Lung (tissue), 13 donors: ENCODE measurements around the gene GNPAT. TPM values are rescaled to one million over a fixed set of nuclear protein-coding genes. Genes with fewer than 3 reads are reported as not detected.

Experiments used
- ATAC-seq: fragments of 200-7000 bp; cut with Tn5 transposase; one replicate; pipeline ENCODE4 v1.9.1; 2020; ENCODE audit warnings: moderate number of reproducible peaks; ENCODE audit not compliant: insufficient read depth, low FRiP score
- DNase-seq, 3 donors: peaks; one replicate each; pipeline ENCODE4 v3.0.0-alpha.2; 2013 to 2017
- H3K27ac ChIP-seq, 2 donors: one replicate each; pipeline ENCODE4 v1.5.1; 2013; ENCODE audit warnings: mild to moderate bottlenecking in 2 of 2, moderate library complexity in 2 of 2, control low read depth in 1 of 2, inconsistent platforms in 1 of 2, low read depth in 1 of 2, low read length in 1 of 2
- H3K27me3 ChIP-seq, 3 donors: one replicate each; pipeline ENCODE4 v1.5.1; 2013; ENCODE audit warnings: low read length in 2 of 3; ENCODE audit not compliant: control insufficient read depth in 3 of 3, insufficient read depth in 3 of 3
- H3K36me3 ChIP-seq, 4 donors: one replicate each; pipeline ENCODE4 v1.5.1; 2013; ENCODE audit warnings: low read length in 4 of 4, mild to moderate bottlenecking in 1 of 4, moderate library complexity in 1 of 4; ENCODE audit not compliant: control insufficient read depth in 4 of 4, insufficient read depth in 4 of 4
- H3K4me1 ChIP-seq, 5 donors: one replicate each; pipeline ENCODE4 v1.5.1; 2013; ENCODE audit warnings: low read length in 5 of 5, mild to moderate bottlenecking in 2 of 5, moderate library complexity in 1 of 5; ENCODE audit not compliant: control insufficient read depth in 5 of 5, insufficient read depth in 5 of 5
- H3K4me3 ChIP-seq: one replicate; pipeline ENCODE4 v1.5.1; 2013; ENCODE audit warnings: mild to moderate bottlenecking, control low read depth, moderate library complexity
- H3K9ac ChIP-seq, 2 donors: one replicate each; pipeline ENCODE4 v1.5.1; 2013; ENCODE audit warnings: low read length in 2 of 2, control low read depth in 1 of 2; ENCODE audit not compliant: insufficient read depth in 1 of 2
- H3K9me3 ChIP-seq, 4 donors: one replicate each; pipeline ENCODE4 v1.5.1; 2013; ENCODE audit warnings: low read length in 3 of 4, mild to moderate bottlenecking in 1 of 4, moderate library complexity in 1 of 4; ENCODE audit not compliant: control insufficient read depth in 4 of 4, insufficient read depth in 3 of 4
- CTCF ChIP-seq: IDR thresholded peaks from 2 replicates; pipeline ENCODE4 v1.5.1; 2012; ENCODE audit warnings: mild to moderate bottlenecking; ENCODE audit errors: control extremely low read depth, extremely low read depth
- WGBS, 2 donors: extraction: QIAGEN DNeasy Blood & Tissue Kit; methylation state at CpG; one replicate each; pipeline ENCODE4 v1.1.7; 2013; 5-methylcytosine and 5-hydroxymethylcytosine counted together
- polyA plus RNA-seq, 2 donors: library from polyadenylated mRNA; stranded (reverse); fragments of 200-250 nt; gene quantifications; one replicate each; pipeline ENCODE4 v1.2.1, GENCODE V29; 2013
- small RNA-seq: library from RNA; depleted of rRNA; stranded (forward); fragments of <200 nt; gene quantifications from one replicate; pipeline ENCODE3, GENCODE V24; 2014; ENCODE audit warnings: low replicate concordance
- total RNA-seq, 2 donors: library from RNA; depleted of rRNA in 1 of 2; stranded (reverse); fragments of >200 nt in 1 of 2; gene quantifications; one replicate each; pipeline ENCODE4 v1.2.1, GENCODE V29; 2014 to 2021
- donor health status: control.
- donor health status: control.
- donor health status: Bipolar disorder and iron deficiency.
- donor health status: healthy.
- donor health status: DM: yes; HTN: yes; CAD: no.

Gene GNPAT
- total and polyA plus RNA-seq, 4 donors: 24.6 to 50.5 (median 37.1) TPM

- ATAC-seq (no peak), DNase-seq (no peak)
- Histone ChIP-seq H3K27me3 (no peaks in the 10 kb centered on the region), H3K4me1 (peaks cover 0 to 4% (median 0%) of the 10 kb centered on the region in 5 donors), H3K4me3 (no peak overlapping the region), H3K27ac (no peak overlapping the region), H3K36me3 (no peaks in the 10 kb centered on the region), H3K9ac (no peak overlapping the region), H3K9me3 (no peaks in the 10 kb centered on the region)
- TF ChIP-seq CTCF: no peak
- WGBS, 2 donors: 68 to 74% methylated on average over 7 of the region's 7 CpGs
Observed at GRCh38 chr1:231322880-231323530, 82.0 kb downstream of the GNPAT start.

GRCh38 chr1:231324660-231325059 is 83.6 kb downstream of the GNPAT start:
- Histone ChIP-seq H3K4me3 (no peak overlapping the region), H3K36me3 (no peaks in the 10 kb centered on the region), H3K4me1 (peaks cover 0 to 4% (median 0%) of the 10 kb centered on the region in 5 donors), H3K27me3 (no peaks in the 10 kb centered on the region), H3K27ac (no peak overlapping the region), H3K9ac (no peak overlapping the region), H3K9me3 (no peaks in the 10 kb centered on the region)
- DNase-seq: no peak
- no peak for TF ChIP-seq CTCF
- ATAC-seq: no peak
- 88 to 89% methylated on average over 5 of the region's 5 CpGs for WGBS, 2 donors

GRCh38 chr1:231326248-231326647 is 85.2 kb downstream of the GNPAT start:
- Histone ChIP-seq H3K9ac (no peak overlapping the region), H3K4me1 (peaks cover 0 to 4% (median 0%) of the 10 kb centered on the region in 5 donors), H3K4me3 (no peak overlapping the region), H3K9me3 (no peaks in the 10 kb centered on the region), H3K27ac (no peak overlapping the region), H3K36me3 (peaks cover 0 to 1% (median 0%) of the 10 kb centered on the region in 4 donors), H3K27me3 (no peaks in the 10 kb centered on the region)
- ATAC-seq (no peak), DNase-seq (no peak)
- no peak for TF ChIP-seq CTCF
- WGBS, 2 donors: 63 to 70% methylated on average over 1 of the region's 1 CpG

Small RNAs within 50 kb of the gene (small RNA-seq; reads per million reads assigned to genes)
- gene RNA5SP80: not detected

Other genes starting within 250 kb of the GNPAT start
- 10 to 100 TPM; 14.3 to 26.9 TPM for gene FAM89A, start 201.0 kb upstream of the GNPAT start, total RNA-seq
- gene FAM89A, start 201.0 kb upstream of the GNPAT start, polyA plus RNA-seq: 10 to 100 TPM; 19.5 to 27.1 TPM
- under 1 TPM in 1 of 2 donors, not detected in 1; 0.09 TPM for gene TRIM67, start 79.2 kb upstream of the GNPAT start, total RNA-seq
- gene TRIM67, start 79.2 kb upstream of the GNPAT start, polyA plus RNA-seq: under 1 TPM in 1 of 2 donors, not detected in 1; under 0.01 TPM
- gene EXOC8, start 96.6 kb downstream of the GNPAT start, total RNA-seq: 10 to 100 TPM; 18.5 to 19.0 TPM
- 1 to 10 TPM; 4.6 to 7.4 TPM for gene EXOC8, start 96.6 kb downstream of the GNPAT start, polyA plus RNA-seq
- 10 to 100 TPM; 12.8 to 13.5 TPM for gene SPRTN, start 97.1 kb downstream of the GNPAT start, total RNA-seq
- 1 to 10 TPM; 3.6 to 5.0 TPM for gene SPRTN, start 97.1 kb downstream of the GNPAT start, polyA plus RNA-seq
- 10 to 100 TPM; 19.3 to 45.1 TPM for gene EGLN1, start 181.1 kb downstream of the GNPAT start, total RNA-seq
- gene EGLN1, start 181.1 kb downstream of the GNPAT start, polyA plus RNA-seq: 10 to 100 TPM in 1 of 2 donors, 1 to 10 TPM in 1; 4.5 to 13.4 TPM